ENCODE data around the gene TBC1D22A.

GRCh38 chr22:46876357-46876934, 114.0 kb downstream of the TBC1D22A start:
- TF ChIP-seq CTCF (conservative IDR thresholded peaks at IDR 0.05; ENCODE audit: low read depth in 2 of 2) (no peak), ETS1 (IDR thresholded peaks at IDR 0.05) (no peak), POLR2AphosphoS5 (IDR thresholded peaks at IDR 0.05; ENCODE audit: low read depth) (no peak), REST (IDR thresholded peaks at IDR 0.05; ENCODE audit: unreplicated experiment) (no peak), EZH2 (IDR thresholded peaks at IDR 0.05; ENCODE audit: low read depth, unreplicated experiment) (no peak), EZH2phosphoT487 (IDR thresholded peaks at IDR 0.05; ENCODE audit: unreplicated experiment) (no peak), CREB1 (CRISPR knock-in tag; IDR thresholded peaks at IDR 0.05; ENCODE audit: low read depth) (no peak), JUNB (IDR thresholded peaks at IDR 0.05; ENCODE audit: unreplicated experiment) (no peak), NANOG (IDR thresholded peaks at IDR 0.05; ENCODE audit: borderline replicate concordance) (no peak)
